CD4-positive, alpha-beta T cell treated with Interleukin-4 for 1 hour (primary cell): Measurements from ENCODE around the gene KIRREL3.
A peak's percentile ranks its signal among the peaks of the same experiment; 100 is the strongest.

Experiments
- DNase-seq, 2 donors: peaks; one replicate each; pipeline ENCODE4 v3.0.0-alpha.2; 2020 to 2022

Gene KIRREL3

DNA sequence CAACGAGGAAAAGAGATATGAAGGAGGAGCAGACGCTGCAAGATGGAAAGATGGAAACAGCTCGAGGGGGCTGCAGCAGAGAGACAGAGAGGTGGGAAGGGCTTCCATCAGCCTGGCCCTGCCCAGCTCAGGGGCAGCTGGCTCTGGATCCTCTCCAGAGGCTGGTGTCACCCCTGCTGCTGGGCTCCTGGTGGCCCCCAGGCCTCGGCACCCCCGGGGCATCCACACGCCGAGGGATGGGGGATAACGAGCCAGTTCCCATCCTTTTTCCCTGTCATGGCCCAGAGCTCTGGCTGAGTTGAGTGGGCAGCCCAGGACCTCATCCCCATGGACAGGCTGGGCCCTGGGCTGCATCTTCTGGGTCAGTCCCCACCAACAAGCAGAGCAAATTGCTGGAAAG lies 542.8 kb downstream of the KIRREL3 start:
- DNase-seq, result no peak

DNA sequence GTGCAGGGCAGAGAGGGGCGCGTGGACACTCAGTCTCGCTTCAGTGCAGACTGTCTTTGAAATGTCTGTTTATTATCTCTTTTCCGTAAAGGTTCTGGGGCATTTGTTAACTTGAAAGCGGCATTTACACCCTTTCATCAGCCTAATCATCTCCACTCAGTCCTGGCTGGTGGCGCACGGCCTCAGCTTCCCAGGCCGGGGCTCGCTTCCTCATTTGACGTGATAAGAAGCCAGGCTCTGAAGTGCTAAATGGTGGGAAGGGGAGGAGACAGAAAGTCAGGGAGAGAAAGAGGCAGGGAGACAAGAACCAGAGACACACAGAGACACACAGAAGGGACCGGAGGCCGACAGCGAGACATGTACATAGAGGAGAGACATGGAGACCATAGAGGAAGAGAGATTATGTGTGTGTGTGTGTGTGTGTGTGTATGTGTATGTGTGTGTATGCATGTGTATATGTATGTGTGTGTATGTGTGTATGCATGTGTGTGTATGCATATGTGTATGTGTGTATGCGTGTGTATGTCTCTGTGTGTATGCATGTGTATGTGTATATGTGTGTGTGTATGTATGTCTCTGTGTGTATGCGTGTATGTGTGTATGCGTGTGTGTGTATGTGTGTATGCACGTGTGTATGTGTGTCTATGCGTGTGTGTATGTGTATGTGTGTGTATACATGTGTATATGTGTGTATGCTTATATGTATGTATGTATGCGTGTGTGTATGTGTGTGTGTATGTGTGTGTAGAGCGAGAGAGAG lies 543.6 kb downstream of the KIRREL3 start:
- DNase-seq, result no peak

DNA sequence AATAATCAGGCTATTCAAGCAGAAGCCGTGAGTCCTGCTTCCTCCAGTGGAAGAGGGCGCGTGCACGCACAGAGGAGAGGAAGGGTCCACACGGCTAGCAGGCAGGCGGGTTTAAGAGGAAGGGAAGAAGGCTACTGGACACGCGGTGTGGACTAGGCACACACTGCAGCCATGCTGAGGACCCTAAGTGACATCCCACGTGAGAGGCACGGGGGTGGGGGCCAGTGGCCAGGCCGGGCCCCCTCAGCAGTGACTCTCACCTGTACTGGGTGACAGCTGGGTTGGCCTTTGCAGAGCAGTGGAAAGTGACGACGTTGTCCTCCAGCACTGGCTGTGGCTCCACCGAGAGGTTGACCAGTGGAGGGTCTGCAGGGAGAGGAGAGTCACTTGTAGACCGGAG lies 544.5 kb downstream of the KIRREL3 start:
- DNase-seq, result no peak

DNA sequence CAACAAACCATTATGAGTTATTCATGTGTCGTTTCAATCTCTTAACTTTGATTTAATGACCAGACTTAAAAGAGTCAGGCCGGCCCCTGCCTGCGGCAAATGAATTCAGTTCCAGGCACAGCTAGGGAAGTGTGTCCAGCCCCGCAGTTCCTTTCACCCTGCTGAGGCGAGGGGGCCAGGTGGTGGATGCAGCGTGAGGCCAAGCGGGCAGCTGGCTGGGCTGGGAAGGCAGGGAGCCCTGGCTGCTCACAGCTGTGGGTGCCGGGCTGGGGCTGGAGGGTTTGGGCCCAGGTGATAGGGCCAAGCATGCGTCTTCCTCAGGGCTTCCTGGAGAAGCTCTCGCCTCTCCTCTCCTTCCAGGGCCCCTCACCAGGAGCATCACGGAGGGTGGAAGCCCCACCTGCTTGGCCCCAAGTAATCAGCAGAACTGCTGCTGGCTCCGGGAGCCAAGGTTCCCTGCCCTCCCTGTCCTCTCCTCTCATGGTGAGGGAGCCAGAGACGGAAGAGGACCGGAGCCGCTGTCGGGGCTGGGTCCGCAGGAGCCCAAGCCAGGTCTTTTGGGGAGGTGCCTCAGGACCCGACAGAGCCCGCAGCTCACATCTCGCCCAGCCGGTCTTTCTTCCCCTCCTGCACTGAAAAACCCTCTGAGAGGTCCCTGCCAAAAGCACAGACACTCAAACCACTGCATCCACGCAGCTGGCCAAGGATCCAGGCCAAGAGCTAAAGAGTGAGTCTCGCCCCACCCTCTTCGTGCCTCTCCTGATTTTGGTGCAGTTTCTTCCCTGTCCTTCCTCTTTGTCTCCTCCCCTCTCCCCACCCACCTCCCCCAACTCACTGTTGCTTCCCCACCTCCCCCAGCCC lies 548.1 kb downstream of the KIRREL3 start:
- no peak for DNase-seq

DNA sequence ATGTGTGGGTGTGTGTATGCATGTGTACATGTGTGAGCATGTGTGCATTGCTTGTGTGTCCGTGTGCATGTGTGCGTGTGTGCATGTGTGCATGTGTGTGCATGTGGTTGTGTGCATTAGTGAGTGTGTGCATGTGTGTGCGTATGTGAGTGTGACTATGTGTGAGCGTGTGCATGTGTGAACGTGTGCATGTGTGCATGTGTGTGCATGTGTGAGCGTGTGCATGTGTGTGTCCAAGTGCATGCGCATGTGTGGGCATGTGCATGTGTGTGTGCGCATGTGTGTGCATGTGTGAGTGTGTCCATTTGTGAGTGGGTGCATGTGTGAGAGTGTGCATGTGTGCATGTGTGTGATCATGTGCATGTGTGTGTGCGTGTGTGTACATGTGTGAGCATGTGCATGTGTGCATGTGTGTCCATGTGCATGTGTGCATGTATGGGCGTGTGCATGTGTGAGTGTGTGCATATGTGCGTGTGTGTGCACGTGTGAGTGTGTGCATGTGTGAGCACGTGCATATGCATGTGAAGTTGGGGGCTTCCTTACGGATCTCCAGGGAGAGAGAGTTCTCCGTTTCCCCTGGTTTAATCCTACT lies 549.3 kb downstream of the KIRREL3 start:
- no peak for DNase-seq

DNA sequence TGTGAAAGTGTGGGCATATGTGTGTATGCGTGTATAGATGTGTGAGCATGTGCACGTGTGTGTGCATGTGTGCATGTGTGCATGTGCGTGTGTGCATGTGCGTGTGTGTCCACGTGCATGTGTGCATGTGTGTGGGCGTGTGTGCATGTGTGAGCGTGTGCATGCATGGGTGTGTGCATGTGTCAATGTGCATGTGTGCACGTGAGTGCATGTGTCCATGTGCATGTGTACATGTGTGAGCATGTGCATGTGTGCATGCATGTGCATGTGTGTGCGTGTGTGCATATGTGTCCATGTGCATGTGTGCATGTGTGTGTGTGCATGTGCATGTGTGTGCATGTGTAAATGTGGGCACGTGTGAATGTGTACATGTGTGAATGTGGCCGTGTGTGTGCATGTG lies 549.8 kb downstream of the KIRREL3 start:
- no peak for DNase-seq

- DNase-seq, result no peak
Measured at GRCh38 chr11:126450198-126450597, 550.4 kb downstream of the KIRREL3 start.

- no peak for DNase-seq
Measured at GRCh38 chr11:126446581-126446980, 554.0 kb downstream of the KIRREL3 start.

GRCh38 chr11:126444072-126444471 lies 556.5 kb downstream of the KIRREL3 start:
- no peak for DNase-seq

DNA sequence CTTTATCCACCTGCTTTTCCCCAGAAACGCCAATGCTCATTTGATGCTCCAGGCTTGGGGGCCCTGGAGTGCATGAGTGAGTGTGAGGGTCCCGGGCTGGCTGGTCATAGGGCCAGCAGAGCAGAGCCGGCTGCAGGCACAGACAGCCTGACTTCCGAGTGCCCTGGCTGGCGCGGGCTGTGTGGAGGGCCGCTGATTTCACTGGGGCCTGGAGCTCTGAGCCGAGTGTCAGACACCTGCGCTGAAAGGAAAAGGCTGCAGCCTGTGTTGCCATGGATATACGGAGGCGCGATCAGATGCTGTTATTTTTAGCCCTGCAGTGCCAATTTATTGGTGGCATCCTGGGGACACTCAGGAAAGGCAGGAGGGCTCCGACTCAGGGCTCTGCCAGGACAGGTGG lies 557.5 kb downstream of the KIRREL3 start:
- no peak for DNase-seq

DNA sequence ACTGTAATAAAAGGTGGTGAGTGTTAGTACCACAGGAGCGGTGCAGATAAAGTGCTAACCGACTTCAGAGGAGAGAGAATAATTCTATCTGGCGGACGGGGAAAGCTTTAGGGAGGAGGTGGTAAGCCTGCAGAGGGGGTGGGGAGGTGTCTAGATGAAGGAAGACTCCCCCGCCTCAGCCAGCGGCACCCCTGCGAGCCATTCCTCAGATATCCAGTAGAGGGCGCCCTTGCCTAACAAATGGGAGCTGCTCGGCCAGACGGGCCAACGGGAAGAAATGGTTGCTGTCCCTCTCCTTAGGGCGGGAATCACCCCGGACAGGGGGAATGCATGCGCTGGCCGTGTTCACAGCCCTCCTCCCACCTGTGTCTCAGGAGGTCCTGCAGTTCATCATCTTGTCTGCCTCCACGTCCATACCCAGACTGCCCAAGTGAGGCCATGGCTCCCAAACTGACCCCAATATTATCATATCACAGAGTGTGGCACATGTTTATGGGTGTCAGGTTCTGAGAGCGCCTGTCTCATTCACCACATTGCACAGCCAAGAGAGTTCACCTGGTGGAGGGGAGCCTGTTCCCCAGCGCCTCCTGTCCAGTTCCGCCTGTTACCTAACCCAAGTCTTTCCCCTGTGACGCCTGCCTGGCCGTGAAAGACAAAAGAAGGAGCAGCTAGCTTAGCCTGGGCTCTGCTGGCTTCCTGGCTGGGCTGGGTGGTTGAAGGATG lies 559.6 kb downstream of the KIRREL3 start:
- DNase-seq, result peak; percentile 70 to 73

GRCh38 chr11:126440276-126440675 lies 560.3 kb downstream of the KIRREL3 start:
- no peak for DNase-seq

DNA sequence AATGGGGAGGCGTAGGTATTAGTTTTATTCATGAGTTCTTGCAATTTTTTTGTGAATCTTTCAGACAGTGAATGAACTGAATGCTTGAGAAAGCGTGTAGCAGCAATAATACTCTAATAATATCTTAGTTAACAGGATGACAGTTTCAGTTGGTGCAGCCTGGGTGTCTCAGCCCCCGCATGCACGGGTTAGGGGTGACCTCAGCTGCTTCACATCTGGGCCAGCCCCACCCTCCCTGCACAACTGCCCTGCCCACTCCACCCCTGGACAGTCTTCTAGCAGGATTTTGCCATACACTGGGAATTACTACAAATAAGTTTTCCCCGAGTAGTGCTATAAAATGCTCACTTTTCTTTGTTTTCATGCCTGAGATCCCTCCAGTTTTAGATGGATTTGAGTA lies 561.9 kb downstream of the KIRREL3 start:
- no peak for DNase-seq

- no peak for DNase-seq
Measured at GRCh38 chr11:126438272-126438671, 562.3 kb downstream of the KIRREL3 start.

GRCh38 chr11:126437731-126438130 lies 562.8 kb downstream of the KIRREL3 start:
- DNase-seq, result no peak

DNA sequence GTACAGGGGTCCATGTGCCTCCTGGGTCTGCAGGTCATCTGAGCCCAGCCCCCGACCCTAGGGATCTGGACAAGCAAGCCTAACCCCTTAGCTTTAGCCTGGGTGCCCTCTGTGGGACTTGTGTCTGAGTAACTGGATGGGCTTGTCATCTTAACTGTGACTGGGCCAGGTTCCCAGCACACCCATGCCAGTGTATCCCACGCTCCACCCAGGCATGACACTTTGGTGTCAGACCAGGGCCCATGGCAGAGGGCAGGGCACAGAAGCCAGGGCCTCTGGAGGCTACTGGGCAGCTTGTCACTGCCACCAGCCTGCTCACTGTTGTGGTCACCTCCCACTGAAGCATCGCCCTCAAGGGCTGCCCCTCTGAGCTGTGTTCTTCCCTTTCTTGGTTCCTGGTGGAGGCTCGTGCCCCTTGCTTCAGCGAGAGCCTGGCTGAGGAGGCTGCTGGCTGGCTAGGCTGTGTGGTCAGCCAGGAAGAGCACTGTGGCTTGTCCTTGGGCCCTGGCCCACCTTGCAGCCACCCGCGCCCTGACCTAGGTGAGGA lies 564.3 kb downstream of the KIRREL3 start:
- no peak for DNase-seq

DNA sequence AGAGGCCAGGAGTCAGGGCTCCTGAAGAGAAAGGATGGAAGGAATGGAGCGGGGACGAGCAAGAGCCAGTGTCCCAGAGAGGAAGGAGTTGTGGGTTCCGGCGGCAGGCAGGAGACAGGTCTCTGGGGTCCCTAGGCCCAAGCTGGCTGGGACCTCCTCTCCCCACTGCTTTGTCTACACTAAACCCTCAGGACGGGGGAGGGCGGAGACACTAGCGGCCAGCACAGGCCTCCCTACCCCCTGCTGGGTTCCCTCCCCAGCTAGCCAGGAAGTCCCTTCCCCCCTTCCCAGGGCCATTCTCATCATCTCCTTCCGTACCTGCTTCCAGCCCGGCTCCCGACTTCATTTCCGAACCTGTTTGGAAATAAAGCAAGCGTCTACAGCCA lies 565.6 kb downstream of the KIRREL3 start:
- DNase-seq, result no peak

- DNase-seq, result no peak
Measured at GRCh38 chr11:126433989-126434949, 566.3 kb downstream of the KIRREL3 start.

GRCh38 chr11:126433244-126433846 lies 567.2 kb downstream of the KIRREL3 start:
- DNase-seq, result no peak

DNA sequence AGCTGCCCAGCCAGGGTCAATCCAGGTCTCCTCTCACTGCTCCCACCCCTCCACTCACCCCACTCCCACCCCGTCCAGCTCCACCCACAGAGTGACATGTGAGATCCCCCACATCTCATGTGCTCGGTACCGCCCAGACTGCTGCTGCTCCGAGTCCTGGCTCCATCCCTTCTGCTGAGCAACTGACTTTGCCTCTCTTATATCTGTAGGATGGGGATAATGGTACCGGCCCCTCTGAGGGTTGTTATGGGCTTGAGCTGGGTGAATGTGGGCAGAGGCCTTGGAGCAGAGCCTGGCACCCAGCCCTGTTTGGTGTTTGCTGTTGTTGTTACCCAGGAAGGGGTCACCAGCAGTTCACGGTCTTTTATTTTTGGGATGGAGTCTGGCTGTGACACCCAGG lies 568.0 kb downstream of the KIRREL3 start:
- DNase-seq, result no peak

DNA sequence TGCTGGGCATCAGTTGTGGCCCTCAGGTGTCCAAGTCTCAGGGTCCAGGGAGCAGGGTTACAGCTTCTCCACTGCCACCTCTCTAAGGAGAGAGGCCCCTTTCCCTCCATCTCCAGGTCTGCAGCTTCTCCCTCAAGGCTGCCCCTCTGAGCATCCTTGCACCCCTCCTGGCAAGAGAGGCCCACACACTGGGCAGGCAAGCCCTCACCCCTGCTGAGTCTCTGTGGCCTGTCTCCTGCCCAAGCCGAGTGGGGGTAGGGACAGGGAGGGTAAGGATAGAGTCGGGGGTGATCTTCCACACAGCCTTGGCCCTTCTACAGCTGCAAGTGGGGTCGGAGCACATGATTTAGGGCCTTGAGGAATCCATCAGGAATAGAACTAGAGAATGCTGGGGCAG lies 568.5 kb downstream of the KIRREL3 start:
- no peak for DNase-seq
